HL-60 (cell line): ENCODE data around the gene PCBP2.

Experiments
- DNase-seq, 2 experiments: peaks; one replicate each; pipeline ENCODE4 v3.0.0-alpha.2; 2010 to 2020; ENCODE audit warnings: low read depth in 1 of 2, low spot score in 1 of 2
- H3K27ac ChIP-seq: fragments of 250-450 bp; sonication (Bioruptor Pico); replicated peaks from 2 replicates; pipeline ENCODE4 v1.5.1; 2020; ENCODE audit warnings: mild to moderate bottlenecking, moderate library complexity
- H3K27me3 ChIP-seq: fragments of 250-450 bp; sonication (Bioruptor Pico); 2 replicates; pipeline ENCODE4 v1.5.1; 2021; ENCODE audit warnings: mild to moderate bottlenecking, moderate library complexity; ENCODE audit not compliant: insufficient read depth, poor library complexity, severe bottlenecking
- H3K4me3 ChIP-seq: replicated peaks from 2 replicates; pipeline ENCODE4 v1.5.1; 2011; ENCODE audit warnings: mild to moderate bottlenecking, control low read depth, low read length; ENCODE audit not compliant: insufficient read depth
- CTCF ChIP-seq: IDR thresholded peaks from one replicate; pipeline ENCODE4 v1.5.1; 2011; ENCODE audit warnings: low read length, control low read depth, inconsistent platforms; ENCODE audit not compliant: insufficient read depth
- GABPA ChIP-seq: IDR thresholded peaks from 2 replicates; pipeline ENCODE4 v1.6.1; 2012; ENCODE audit warnings: low read depth
- POLR2AphosphoS5 ChIP-seq: IDR thresholded peaks from 2 replicates; pipeline ENCODE4 v1.6.1; 2012; ENCODE audit warnings: low read depth
- REST ChIP-seq: IDR thresholded peaks from 2 replicates; pipeline ENCODE4 v1.6.1; 2012; ENCODE audit warnings: low read depth; ENCODE audit not compliant: insufficient replicate concordance
- SPI1 ChIP-seq: IDR thresholded peaks from 2 replicates; pipeline ENCODE4 v1.6.1; 2012; ENCODE audit warnings: low read depth, mild to moderate bottlenecking, borderline replicate concordance

The PCBP2 gene

GRCh38 chr12:53452159-53453077 lies 516 bp downstream of the PCBP2 start:
- Histone ChIP-seq H3K4me3 (peak overlapping the region; percentile 79), H3K27me3 (no peaks in the 10 kb centered on the region), H3K27ac (peak overlapping the region; percentile 97)
- TF ChIP-seq GABPA, result no peak
- peak; percentile 86 for TF ChIP-seq POLR2AphosphoS5
- no peak for TF ChIP-seq REST
- TF ChIP-seq SPI1, result no peak
- DNase-seq, result peak; percentile 70 to 78

- DNase-seq, result no peak
- Histone ChIP-seq H3K4me3 (peak overlapping the region; percentile 79; the same call in 1 of the 2 replicates), H3K27me3 (no peaks in the 10 kb centered on the region), H3K27ac (peak overlapping the region; percentile 97)
- TF ChIP-seq SPI1, result no peak
- no peak for TF ChIP-seq REST
- TF ChIP-seq POLR2AphosphoS5, result no peak
- no peak for TF ChIP-seq CTCF
Observed at GRCh38 chr12:53453953-53454640, 2.2 kb downstream of the PCBP2 start.

DNA sequence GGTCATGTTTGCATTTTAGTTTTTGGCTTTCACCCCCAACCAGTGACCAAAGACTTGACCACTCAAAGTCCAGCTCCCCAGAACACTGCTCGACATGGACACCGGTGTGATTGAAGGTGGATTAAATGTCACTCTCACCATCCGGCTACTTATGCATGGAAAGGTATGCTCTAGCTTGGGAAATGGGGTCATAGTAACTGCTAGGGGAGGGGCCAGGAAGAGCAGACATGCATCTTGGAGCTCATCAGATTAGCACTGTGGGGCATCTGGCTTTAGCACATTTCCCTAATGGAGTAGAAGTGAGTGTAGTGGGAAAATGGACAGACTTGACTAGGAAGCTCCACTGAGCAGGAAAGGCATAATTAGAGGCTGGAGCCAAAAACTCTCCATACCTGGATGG lies 2.8 kb downstream of the PCBP2 start:
- DNase-seq, result no peak
- Histone ChIP-seq H3K4me3 (no peak overlapping the region), H3K27me3 (no peaks in the 10 kb centered on the region), H3K27ac (no peak overlapping the region)
- TF ChIP-seq POLR2AphosphoS5 (no peak), REST (no peak)
